IPS DF 19.7 (cell line): ENCODE results near the gene APLP2.
"Not testable (repeated sequence)": the region's sequence is repeated elsewhere in the genome, so short reads cannot be mapped to it uniquely, and the experiment has no call there.

Experiments used
- DNase-seq: peaks from one replicate; pipeline ENCODE4 v3.0.0-alpha.2; 2013; ENCODE audit warnings: low read depth, low spot score

The APLP2 gene

GRCh38 chr11:130170345-130170744 lies 100.7 kb downstream of the APLP2 start:
- DNase-seq, result peak; percentile 42

GRCh38 chr11:130171534-130171933 lies 101.8 kb downstream of the APLP2 start:
- DNase-seq, result no peak

DNA sequence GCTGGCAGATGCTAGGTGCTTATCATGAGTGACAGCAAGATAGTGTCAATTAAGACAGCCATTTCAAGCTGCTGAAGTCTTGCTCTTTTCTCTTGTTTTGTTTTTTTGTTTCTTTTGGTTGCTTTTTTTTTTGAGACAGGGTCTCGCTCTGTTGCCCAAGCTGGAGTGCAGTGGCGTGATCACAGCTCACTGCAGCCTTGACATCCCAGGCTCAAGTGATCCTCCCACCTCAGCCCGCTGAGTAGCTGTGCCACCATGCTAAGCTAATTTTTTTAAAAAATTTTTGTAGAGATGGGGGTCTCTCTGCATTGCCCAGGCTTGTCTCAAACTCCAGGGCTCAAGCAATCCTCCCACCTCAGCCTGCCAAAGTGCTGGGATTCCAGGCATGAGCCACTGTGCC lies 102.3 kb downstream of the APLP2 start:
- DNase-seq, result not testable (repeated sequence)

DNA sequence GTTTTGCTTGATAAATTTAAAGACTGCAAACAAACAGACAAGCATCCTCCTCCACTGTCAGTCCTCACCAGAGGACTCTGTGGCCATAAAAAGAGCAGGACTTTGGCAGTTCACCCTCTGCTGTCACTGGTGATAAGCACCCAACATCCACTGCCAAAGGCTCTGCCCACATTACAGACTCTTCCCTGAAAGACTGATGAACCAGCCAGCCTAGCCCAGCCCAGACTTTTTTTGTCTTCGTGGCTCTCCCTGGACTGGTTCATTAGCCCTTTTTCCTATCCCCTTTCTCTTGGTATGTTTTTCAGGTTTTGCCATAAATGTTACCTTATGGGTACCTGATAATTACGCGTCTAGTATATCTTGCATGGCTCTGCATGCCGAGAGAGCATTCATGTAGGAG lies 104.9 kb downstream of the APLP2 start:
- DNase-seq, result no peak

DNA sequence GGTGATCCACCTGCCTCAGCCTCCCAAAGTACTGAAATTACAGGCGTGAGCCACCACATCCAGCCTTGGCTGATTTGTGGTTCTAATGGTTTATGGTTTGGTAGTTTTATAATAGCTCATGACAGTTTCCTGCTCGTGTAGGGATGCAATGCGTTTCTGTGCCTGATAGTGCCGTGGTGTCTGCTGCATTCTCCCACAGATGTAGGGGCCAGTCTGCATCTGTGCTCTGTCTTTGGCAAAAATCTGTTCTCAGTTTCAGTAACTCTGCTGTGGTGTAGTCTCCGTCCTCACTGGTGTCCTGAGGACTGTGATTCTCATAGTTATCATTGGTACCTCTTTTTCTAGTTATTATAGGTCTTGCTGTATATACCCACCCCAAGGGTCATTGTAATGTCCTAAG lies 106.2 kb downstream of the APLP2 start:
- no peak for DNase-seq

- DNase-seq, result no peak
Observed at GRCh38 chr11:130177782-130178181, 108.1 kb downstream of the APLP2 start.

DNA sequence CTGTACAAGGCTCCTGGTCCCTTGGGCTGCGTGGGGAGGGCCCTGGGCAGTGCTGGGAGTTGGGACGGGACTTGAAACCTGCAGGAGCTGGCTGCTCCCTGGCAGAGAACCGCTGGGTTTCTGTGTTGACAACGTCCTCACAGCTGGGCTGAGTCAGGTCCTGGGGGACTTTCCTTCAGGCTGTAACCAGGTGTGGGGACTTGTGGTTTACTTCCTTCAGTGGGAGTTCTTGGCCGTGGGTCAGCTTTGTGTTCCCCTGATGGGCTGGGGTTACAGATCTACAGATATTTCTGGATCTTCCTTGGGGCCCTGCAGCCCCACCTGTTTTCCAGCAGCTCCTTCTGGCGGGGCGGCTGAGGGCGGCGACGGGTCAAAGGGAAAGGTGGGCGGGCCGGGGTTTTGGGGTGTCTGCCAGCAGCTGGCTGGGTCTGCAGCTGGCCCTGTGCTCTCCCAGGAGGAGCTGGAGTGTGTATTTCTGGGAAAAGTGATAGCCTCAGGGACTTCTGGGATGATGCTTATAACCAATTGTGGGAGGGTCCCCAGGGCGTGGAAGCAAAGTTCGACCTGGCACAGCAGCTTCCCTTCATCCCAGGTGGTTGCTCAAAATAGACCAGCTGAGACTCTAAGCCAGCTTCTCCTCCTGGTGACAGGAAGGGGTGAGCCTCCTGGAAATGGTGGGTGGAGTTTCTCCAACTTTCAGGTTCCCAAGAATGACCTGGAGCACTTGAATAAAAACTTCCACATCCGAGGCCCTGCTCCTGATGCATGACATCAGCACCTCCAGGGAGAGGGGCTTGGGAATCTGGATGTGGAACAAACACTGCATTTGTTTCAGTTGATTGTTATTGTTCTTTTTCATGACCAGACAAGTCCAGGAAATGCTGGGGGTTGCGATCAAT lies 109.0 kb downstream of the APLP2 start:
- DNase-seq, result no peak

GRCh38 chr11:130179396-130180306 lies 110.0 kb downstream of the APLP2 start:
- no peak for DNase-seq

- no peak for DNase-seq
Observed at GRCh38 chr11:130180491-130180890, 110.8 kb downstream of the APLP2 start.

- no peak for DNase-seq
Observed at GRCh38 chr11:130180896-130181294, 111.2 kb downstream of the APLP2 start.

DNA sequence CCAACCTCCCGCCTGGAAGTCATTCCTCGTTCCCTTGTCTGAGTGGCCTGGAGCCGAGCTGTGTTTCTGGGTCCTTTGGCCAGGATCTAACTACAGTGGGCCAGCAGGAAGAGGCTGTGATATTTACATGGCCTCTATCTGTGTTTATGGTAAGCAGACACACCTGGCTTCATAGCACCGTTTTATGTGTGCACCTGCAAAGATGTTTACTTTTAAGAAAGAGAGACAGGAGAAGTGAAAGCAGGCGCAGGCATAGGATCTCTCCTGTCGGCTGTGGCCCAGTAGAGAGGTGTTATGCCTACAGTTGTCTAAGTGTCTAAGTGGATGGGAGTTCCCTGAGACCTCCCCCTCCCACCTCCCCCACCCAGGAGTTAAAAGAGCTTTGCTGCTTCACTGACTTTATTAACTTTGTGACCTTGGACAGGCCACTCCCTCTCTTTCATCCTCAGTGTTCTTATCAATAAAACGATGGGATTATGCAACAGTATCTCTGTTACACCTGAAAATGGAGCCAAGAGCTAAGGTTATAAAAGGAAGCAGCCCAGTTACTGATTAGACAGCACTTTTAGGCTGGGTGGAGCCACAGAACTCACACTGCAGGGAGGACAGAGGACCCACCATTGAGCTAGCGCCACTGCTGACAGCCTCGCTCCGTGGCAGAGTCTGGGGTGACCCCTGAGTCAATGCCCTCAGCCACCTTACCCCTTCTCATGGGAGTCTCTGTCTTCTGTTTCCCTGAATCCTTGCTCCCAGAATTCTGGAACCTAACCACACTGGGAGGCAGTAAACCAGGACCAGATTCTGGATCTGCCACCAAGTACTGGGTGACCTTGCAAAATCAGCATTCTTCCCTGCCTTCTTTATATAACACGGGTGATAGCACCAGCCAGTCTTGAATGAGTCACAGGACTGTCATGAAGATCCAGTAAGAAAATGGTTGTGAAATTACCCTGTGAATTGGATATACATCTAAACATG lies 111.9 kb downstream of the APLP2 start:
- no peak for DNase-seq

GRCh38 chr11:130183878-130184610 lies 114.3 kb downstream of the APLP2 start:
- no peak for DNase-seq

GRCh38 chr11:130187096-130187495 lies 117.4 kb downstream of the APLP2 start:
- DNase-seq, result no peak

DNA sequence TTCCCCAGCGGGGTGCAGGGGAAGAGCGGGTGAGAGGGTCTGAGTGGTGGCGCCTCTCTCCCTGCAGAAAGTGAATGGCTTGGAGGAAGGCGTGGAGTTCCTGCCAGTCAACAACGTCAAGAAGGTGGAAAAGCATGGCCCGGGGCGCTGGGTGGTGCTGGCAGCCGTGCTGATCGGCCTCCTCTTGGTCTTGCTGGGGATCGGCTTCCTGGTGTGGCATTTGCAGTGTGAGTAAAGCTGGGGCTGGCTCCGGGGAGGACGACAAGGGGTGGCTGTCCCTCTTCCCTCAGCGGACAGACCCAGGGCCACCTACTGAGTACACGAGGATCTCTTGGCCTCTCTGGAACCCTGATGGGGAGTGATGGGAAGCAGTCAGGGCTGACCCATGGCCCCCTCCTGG lies 118.4 kb downstream of the APLP2 start:
- no peak for DNase-seq

DNA sequence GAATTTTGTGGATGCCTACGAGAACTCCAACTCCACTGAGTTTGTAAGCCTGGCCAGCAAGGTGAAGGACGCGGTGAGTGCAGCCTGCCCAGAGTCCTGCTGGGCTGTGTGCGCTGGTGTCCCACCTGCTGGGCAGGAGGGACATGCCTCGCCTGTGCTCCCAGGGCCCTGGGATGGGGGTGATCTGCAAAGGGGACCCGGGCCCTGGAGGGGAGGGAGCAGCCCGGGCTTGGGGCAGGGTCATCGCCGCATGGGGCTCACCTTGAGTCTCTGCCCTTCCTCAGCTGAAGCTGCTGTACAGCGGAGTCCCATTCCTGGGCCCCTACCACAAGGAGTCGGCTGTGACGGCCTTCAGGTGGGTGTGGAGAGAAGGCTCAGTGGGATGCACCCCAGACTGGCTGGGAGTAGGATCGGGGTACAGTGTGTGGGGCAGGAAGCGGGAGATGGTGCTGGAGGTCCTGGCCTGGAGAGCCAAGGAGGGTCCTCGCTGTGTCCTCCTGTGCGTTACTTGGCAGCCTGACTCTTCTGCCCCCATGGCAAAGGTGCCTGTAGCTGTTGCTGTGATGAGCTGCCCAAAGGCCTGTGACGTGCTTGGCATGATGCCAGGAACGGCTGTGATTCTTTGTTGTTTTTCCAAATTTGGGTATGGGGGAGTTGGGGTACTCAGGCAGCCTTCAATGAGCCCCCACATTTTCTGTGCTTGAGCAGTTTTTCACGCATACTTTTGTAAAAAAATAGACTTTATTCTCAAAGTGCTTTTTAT lies 119.1 kb downstream of the APLP2 start:
- no peak for DNase-seq

DNA sequence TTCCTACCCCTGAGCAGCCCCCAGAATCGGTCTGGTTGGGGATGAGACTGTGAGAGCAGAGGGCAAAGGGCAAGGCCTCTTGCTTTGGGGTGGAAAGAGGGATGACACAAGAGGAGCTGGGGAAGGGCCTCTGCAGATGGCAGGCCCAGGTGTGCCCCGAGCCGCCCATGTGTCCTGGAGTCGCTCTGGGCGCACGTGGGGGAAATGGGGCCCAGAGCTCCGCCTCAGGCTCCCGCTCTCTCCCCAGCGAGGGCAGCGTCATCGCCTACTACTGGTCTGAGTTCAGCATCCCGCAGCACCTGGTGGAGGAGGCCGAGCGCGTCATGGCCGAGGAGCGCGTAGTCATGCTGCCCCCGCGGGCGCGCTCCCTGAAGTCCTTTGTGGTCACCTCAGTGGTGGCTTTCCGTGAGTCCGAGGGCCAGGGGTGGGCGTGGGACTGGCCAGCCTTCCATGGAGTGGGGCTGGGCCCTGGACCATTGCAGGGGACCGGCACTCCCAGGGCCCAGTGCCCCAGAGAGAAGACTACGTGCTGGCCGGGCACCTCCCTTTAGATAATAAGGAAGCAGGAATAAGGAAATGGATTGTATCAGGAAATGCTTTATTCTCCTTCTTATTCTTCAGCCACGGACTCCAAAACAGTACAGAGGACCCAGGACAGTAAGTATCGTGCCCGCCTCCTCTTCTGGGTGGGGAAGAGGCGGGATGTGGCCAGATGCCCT lies 120.0 kb downstream of the APLP2 start:
- no peak for DNase-seq

- no peak for DNase-seq
Observed at GRCh38 chr11:130190371-130190881, 120.7 kb downstream of the APLP2 start.

- DNase-seq, result no peak
Observed at GRCh38 chr11:130191896-130192295, 122.2 kb downstream of the APLP2 start.

- DNase-seq, result no peak
Observed at GRCh38 chr11:130192845-130193267, 123.2 kb downstream of the APLP2 start.
